A549 (cell line): Measurements from ENCODE around the gene NUAK1. TPM values are rescaled to one million over a fixed set of nuclear protein-coding genes. Genes with fewer than 3 reads are reported as not detected.
"Not testable (repeated sequence)": the region's sequence is repeated elsewhere in the genome, so short reads cannot be mapped to it uniquely, and the experiment has no call there.

Source experiments
- ATAC-seq, 2 experiments: fragments of 200-7000 bp in 1 of 2; fragments of >200 bp in 1 of 2; cut with Nextera tagmentation in 1 of 2; cut with Tn5 transposase in 1 of 2; 3 replicates each; pipeline versions ENCODE4 v1.8.0 to v1.9.1; 2018 to 2020; ENCODE audit warnings: mild to moderate bottlenecking in 1 of 2, moderate library complexity in 1 of 2
- CTCF ChIA-PET: fragments of 300-600 bp; sonication (Branson Sonifier 250); formaldehyde crosslinking; extraction: SDS; loops from one replicate; lab custom pipeline; 2021; ENCODE audit warnings: antibody characterized with exemption, inconsistent platforms; lab: Yijun Ruan, JAX
- POLR2A ChIA-PET: fragments of 350-600 bp; formaldehyde crosslinking; extraction: SDS; loops from one replicate; lab custom pipeline; 2021; ENCODE audit warnings: antibody characterized with exemption, inconsistent platforms; lab: Yijun Ruan, JAX
- DNase-seq, 2 experiments: peaks; one replicate each; pipeline versions ENCODE4 v3.0.0 to v3.0.0-alpha.2; 2011 to 2016; ENCODE audit warnings: low read depth in 1 of 2, low spot score in 1 of 2
- FAIRE-seq: peaks from 2 replicates; lab custom pipeline; 2011; peaks lifted over from hg19 to GRCh38; lab: Jason Lieb, UNC
- H3K27ac ChIP-seq, 2 experiments: fragments of >200 bp; sonication (Bioruptor Twin); formaldehyde crosslinking; 3 replicates each; pipeline ENCODE4 v1.5.1; 2016 to 2017
- H3K4me1 ChIP-seq: fragments of >200 bp; sonication (Bioruptor Twin); formaldehyde crosslinking; 3 replicates; pipeline ENCODE4 v1.6.1; 2016
- H3K4me2 ChIP-seq: fragments of >200 bp; sonication (Bioruptor Twin); formaldehyde crosslinking; 3 replicates; pipeline ENCODE4 v1.6.1; 2016
- H3K4me3 ChIP-seq: fragments of >200 bp; sonication (Bioruptor Twin); formaldehyde crosslinking; 3 replicates; pipeline ENCODE4 v1.5.1; 2016
- H3K9me3 ChIP-seq: fragments of >200 bp; sonication (Bioruptor Twin); formaldehyde crosslinking; 3 replicates; pipeline ENCODE4 v1.6.1; 2016
- BHLHE40 ChIP-seq: IDR thresholded peaks from 2 replicates; pipeline ENCODE4 v1.6.1; 2012; ENCODE audit warnings: low read depth, low read length, inconsistent platforms
- CBX8 ChIP-seq: fragments of 200-600 bp; sonication (generic); IDR thresholded peaks from 2 replicates; pipeline ENCODE4 v1.6.1; 2016
- CEBPB ChIP-seq, 2 experiments: fragments of >200 bp in 1 of 2; sonication (Bioruptor Twin) in 1 of 2; formaldehyde crosslinking in 1 of 2; IDR thresholded peaks; 2 replicates each; pipeline ENCODE4 v1.6.1; 2012 to 2016
- ESRRA ChIP-seq: fragments of 150-350 bp; IDR thresholded peaks from 2 replicates; pipeline ENCODE4 v1.6.1; 2014; ENCODE audit warnings: mild to moderate bottlenecking, low read length, borderline replicate concordance
- FOSL2 ChIP-seq, 2 experiments: fragments of 450-650 bp in 1 of 2; fragments of >200 bp in 1 of 2; sonication (Bioruptor Twin) in 1 of 2; formaldehyde crosslinking; IDR thresholded peaks; 2 replicates each; pipeline versions ENCODE4 v1.5.0 to v1.6.1; 2016 to 2020; ENCODE audit warnings: mild to moderate bottlenecking in 1 of 2, moderate library complexity in 1 of 2
- FOXS1 ChIP-seq: fragments of 250-450 bp; sonication (Bioruptor Pico); IDR thresholded peaks from 2 replicates; pipeline ENCODE4 v1.5.0; 2020; ENCODE audit warnings: mild to moderate bottlenecking, moderate library complexity
- HDAC2 ChIP-seq: fragments of 200-600 bp; sonication (generic); IDR thresholded peaks from 2 replicates; pipeline ENCODE4 v1.6.1; 2016
- HOXA7 ChIP-seq: fragments of 250-450 bp; sonication (Bioruptor Pico); IDR thresholded peaks from 2 replicates; pipeline ENCODE4 v1.5.0; 2020; ENCODE audit warnings: mild to moderate bottlenecking, moderate library complexity
- HOXB5 ChIP-seq: fragments of 250-450 bp; sonication (Bioruptor Pico); IDR thresholded peaks from 2 replicates; pipeline ENCODE4 v1.5.0; 2020; ENCODE audit warnings: mild to moderate bottlenecking, moderate library complexity
- KDM5A ChIP-seq: fragments of 200-600 bp; sonication (generic); IDR thresholded peaks from 2 replicates; pipeline ENCODE4 v1.6.1; 2016; ENCODE audit warnings: antibody characterized with exemption, mild to moderate bottlenecking
- MAFK ChIP-seq: fragments of 450-650 bp; IDR thresholded peaks from 2 replicates; pipeline ENCODE4 v1.6.1; 2014; ENCODE audit not compliant: partially characterized antibody
- MYC ChIP-seq: IDR thresholded peaks from 2 replicates; pipeline ENCODE4 v1.6.1; 2012; ENCODE audit warnings: mild to moderate bottlenecking, inconsistent platforms, low read length, improper control_type of control experiment, borderline replicate concordance
- POLR2A ChIP-seq: IDR thresholded peaks from 2 replicates; pipeline ENCODE4 v1.6.1; 2012; ENCODE audit warnings: mild to moderate bottlenecking, low read length
- POLR2AphosphoS2 ChIP-seq: conservative IDR thresholded peaks from 2 replicates; pipeline ENCODE4 v1.6.1; 2012; ENCODE audit warnings: low read length, improper control_type of control experiment, inconsistent platforms
- RAD21 ChIP-seq, 2 experiments: fragments of >200 bp in 1 of 2; sonication (Bioruptor Twin) in 1 of 2; formaldehyde crosslinking in 1 of 2; IDR thresholded peaks in 1 of 2; conservative IDR thresholded peaks in 1 of 2; 2 replicates in 1 of 2; 3 replicates in 1 of 2; pipeline ENCODE4 v1.6.1; 2012 to 2018; ENCODE audit warnings: inconsistent platforms in 1 of 2
- RNF2 ChIP-seq: fragments of 200-600 bp; sonication (generic); IDR thresholded peaks from 2 replicates; pipeline ENCODE4 v1.6.1; 2016; ENCODE audit warnings: low read depth, mild to moderate bottlenecking, antibody characterized with exemption, moderate library complexity, borderline replicate concordance
- TP53 ChIP-seq: fragments of 250-450 bp; sonication (Bioruptor Pico); IDR thresholded peaks from 2 replicates; pipeline ENCODE4 v1.5.0; 2021; ENCODE audit warnings: mild to moderate bottlenecking, moderate library complexity
- ZC3H11A ChIP-seq: fragments of 450-650 bp; IDR thresholded peaks from 2 replicates; pipeline ENCODE4 v1.6.1; 2014; ENCODE audit warnings: antibody characterized with exemption, mild to moderate bottlenecking
- ZNF302 ChIP-seq: fragments of 250-450 bp; sonication (Bioruptor Pico); IDR thresholded peaks from 2 replicates; pipeline ENCODE4 v1.9.0; 2021; ENCODE audit warnings: inconsistent platforms, mild to moderate bottlenecking, moderate library complexity
- WGBS: methylation state at CpG from one replicate; pipeline ENCODE4 v1.1.6; 2017; ENCODE audit errors: missing lambda C conversion rate; 5-methylcytosine and 5-hydroxymethylcytosine counted together
- polyA plus RNA-seq, 4 experiments: library from polyadenylated mRNA; depleted of rRNA in 3 of 4; stranded (reverse); fragments of >200 nt; fragmentation: RNase III in 1 of 4; extraction: RNeasy Plus Mini Kit Qiagen cat#74134 plus additional on column Dnase treatment in 1 of 4; gene quantifications; 2 replicates in 3 of 4; 3 replicates in 1 of 4; pipeline ENCODE4 v1.2.3, GENCODE V29; 2011 to 2017
- TF ChIP-seq, protein P1 (sequence below): fragments of >200 bp; sonication (Bioruptor Twin); formaldehyde crosslinking; IDR thresholded peaks from 3 replicates; pipeline ENCODE4 v1.6.1; 2016
- TF ChIP-seq, protein P2 (sequence below): fragments of 250-450 bp; sonication (Bioruptor Pico); IDR thresholded peaks from 2 replicates; pipeline ENCODE4 v1.5.0; 2021; ENCODE audit warnings: mild to moderate bottlenecking, moderate library complexity, borderline replicate concordance

The NUAK1 gene
- polyA plus RNA-seq, 2 of the 4 experiments (the other 2 are of a cell fraction): 20.8 to 22.3 TPM

GRCh38 chr12:106019144-106019543 is 119.6 kb downstream of the NUAK1 start:
- ATAC-seq (no peak), DNase-seq (no peak), FAIRE-seq (no peak)
- 35% methylated on average over 2 of the region's 2 CpGs for WGBS
- Histone ChIP-seq H3K4me3 (no peak overlapping the region), H3K4me2 (no peak overlapping the region), H3K4me1 (peaks cover 26% of the 10 kb centered on the region), H3K27ac (no peak overlapping the region), H3K9me3 (peaks cover 18% of the 10 kb centered on the region)
- ChIA-PET POLR2A (no interaction called here), CTCF (interaction anchor here (0.8 to 1.3 kb wide), 2 partner anchors 11 to 599 kb away, joined by 3 read pairs; no protein-coding TSS in a partner anchor)
- no peak for TF ChIP-seq POLR2AphosphoS2
- no peak for TF ChIP-seq ZNF302 (CRISPR knock-in tag)
- TF ChIP-seq RAD21 (conservative IDR thresholded peaks at IDR 0.05 in 1 of 2, IDR thresholded peaks at IDR 0.05 in 1 of 2): no peak
- no peak for TF ChIP-seq MYC
- no peak for TF ChIP-seq KDM5A
- no peak for TF ChIP-seq HOXA7 (CRISPR knock-in tag)
- no peak for TF ChIP-seq BHLHE40
- no peak for TF ChIP-seq FOXS1
- no peak for TF ChIP-seq ESRRA
- TF ChIP-seq, protein P1, sequence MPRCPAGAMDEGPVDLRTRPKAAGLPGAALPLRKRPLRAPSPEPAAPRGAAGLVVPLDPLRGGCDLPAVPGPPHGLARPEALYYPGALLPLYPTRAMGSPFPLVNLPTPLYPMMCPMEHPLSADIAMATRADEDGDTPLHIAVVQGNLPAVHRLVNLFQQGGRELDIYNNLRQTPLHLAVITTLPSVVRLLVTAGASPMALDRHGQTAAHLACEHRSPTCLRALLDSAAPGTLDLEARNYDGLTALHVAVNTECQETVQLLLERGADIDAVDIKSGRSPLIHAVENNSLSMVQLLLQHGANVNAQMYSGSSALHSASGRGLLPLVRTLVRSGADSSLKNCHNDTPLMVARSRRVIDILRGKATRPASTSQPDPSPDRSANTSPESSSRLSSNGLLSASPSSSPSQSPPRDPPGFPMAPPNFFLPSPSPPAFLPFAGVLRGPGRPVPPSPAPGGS: no peak
- TF ChIP-seq FOSL2 (IDR thresholded peaks at IDR 0.05): no peak
- no peak for TF ChIP-seq FOSL2 (CRISPR knock-in tag; IDR thresholded peaks at IDR 0.05)
- TF ChIP-seq TP53 (CRISPR knock-in tag): no peak
- TF ChIP-seq HOXB5 (CRISPR knock-in tag): no peak
- no peak for TF ChIP-seq RNF2
- TF ChIP-seq, protein P2, sequence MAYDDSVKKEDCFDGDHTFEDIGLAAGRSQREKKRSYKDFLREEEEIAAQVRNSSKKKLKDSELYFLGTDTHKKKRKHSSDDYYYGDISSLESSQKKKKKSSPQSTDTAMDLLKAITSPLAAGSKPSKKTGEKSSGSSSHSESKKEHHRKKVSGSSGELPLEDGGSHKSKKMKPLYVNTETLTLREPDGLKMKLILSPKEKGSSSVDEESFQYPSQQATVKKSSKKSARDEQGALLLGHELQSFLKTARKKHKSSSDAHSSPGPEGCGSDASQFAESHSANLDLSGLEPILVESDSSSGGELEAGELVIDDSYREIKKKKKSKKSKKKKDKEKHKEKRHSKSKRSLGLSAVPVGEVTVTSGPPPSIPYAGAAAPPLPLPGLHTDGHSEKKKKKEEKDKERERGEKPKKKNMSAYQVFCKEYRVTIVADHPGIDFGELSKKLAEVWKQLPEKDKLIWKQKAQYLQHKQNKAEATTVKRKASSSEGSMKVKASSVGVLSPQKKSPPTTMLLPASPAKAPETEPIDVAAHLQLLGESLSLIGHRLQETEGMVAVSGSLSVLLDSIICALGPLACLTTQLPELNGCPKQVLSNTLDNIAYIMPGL: no peak
- TF ChIP-seq ZC3H11A: no peak
- no peak for TF ChIP-seq HDAC2
- no peak for TF ChIP-seq MAFK

DNA sequence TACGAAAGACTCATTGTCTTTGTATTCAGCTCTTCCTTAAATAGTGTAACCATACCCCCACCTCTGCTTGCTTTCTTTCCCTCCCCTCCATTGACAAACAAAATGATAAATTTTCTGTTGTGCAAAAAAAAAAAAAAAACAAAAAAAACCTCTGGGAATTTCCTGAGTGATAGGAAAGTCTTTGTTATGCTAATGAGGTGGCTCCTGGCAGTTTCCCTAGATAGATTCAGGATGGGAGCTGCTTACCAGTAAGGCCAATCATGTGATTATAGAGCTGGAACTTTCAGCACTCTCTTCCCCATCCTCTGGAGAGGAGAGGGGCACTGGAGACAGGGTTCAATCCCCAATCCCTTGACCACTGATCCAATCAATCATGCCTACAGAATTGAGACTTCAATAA is 120.5 kb downstream of the NUAK1 start:
- peaks cover 21% of the 10 kb centered on the region for H3K4me1 ChIP-seq
- no peak overlapping the region for H3K27ac ChIP-seq
- no peak for TF ChIP-seq CEBPB (IDR thresholded peaks at IDR 0.05)
- no peak for TF ChIP-seq POLR2A
- TF ChIP-seq CBX8: no peak
- TF ChIP-seq, all 56 proteins: peak for 0
- DNase-seq: no peak
- peaks cover 18% of the 10 kb centered on the region for H3K9me3 ChIP-seq
- CTCF ChIA-PET: interaction anchor here (1.3 kb wide), 1 partner anchor 598 kb away, joined by 3 read pairs; no protein-coding TSS in a partner anchor
- no peak for ATAC-seq
- no peak overlapping the region for H3K4me3 ChIP-seq
- POLR2A ChIA-PET: no interaction called here
- WGBS: 90% methylated on average over 1 of the region's 1 CpG
- no peak overlapping the region for H3K4me2 ChIP-seq
- no peak for FAIRE-seq

GRCh38 chr12:106016601-106017278 is 122.0 kb downstream of the NUAK1 start:
- FAIRE-seq, ATAC-seq, H3K4me2 ChIP-seq, H3K27ac ChIP-seq, DNase-seq, POLR2A ChIA-PET, H3K4me3 ChIP-seq, H3K4me1 ChIP-seq: not testable (repeated sequence)
- 87% methylated on average over 7 of the region's 7 CpGs for WGBS
- TF ChIP-seq CEBPB (IDR thresholded peaks at IDR 0.05): peak in 1 of 2 experiments; percentile 51; a peak in 2 of 4 replicates
- H3K9me3 ChIP-seq: peaks cover 18% of the 10 kb centered on the region
- CTCF ChIA-PET: interaction anchor here (1.2 to 1.9 kb wide), 2 partner anchors 13 to 18 kb away, joined by 3 read pairs; no protein-coding TSS in a partner anchor
